IPS-20b (cell line): Measurements from ENCODE around the gene MARK2.

Source experiments
- H3K27ac ChIP-seq: one replicate; pipeline ENCODE4 v1.5.1; 2013; ENCODE audit warnings: low read length
- H3K27me3 ChIP-seq: 2 replicates; pipeline ENCODE4 v1.6.1; 2013; ENCODE audit warnings: mild to moderate bottlenecking, low read length, inconsistent platforms; ENCODE audit not compliant: insufficient read depth
- H3K36me3 ChIP-seq: 2 replicates; pipeline ENCODE4 v1.6.1; 2013; ENCODE audit warnings: low read depth, mild to moderate bottlenecking, inconsistent platforms, low read length, moderate library complexity; ENCODE audit not compliant: insufficient read depth
- H3K4me1 ChIP-seq: 2 replicates; pipeline ENCODE4 v1.6.1; 2013; ENCODE audit warnings: mild to moderate bottlenecking, control low read depth, inconsistent platforms, low read length, moderate library complexity; ENCODE audit not compliant: insufficient read depth
- H3K4me3 ChIP-seq: 2 replicates; pipeline ENCODE4 v1.5.1; 2013; ENCODE audit warnings: mild to moderate bottlenecking, low read length, inconsistent platforms
- H3K9ac ChIP-seq: 2 replicates; pipeline ENCODE4 v1.6.1; 2013; ENCODE audit warnings: low read depth, mild to moderate bottlenecking, inconsistent platforms, low read length, moderate library complexity
- H3K9me3 ChIP-seq: 2 replicates; pipeline ENCODE4 v1.6.1; 2013; ENCODE audit warnings: mild to moderate bottlenecking, low read depth, low read length, inconsistent platforms; ENCODE audit not compliant: insufficient read depth

The MARK2 gene

GRCh38 chr11:63888170-63889086, 49.5 kb downstream of the MARK2 start:
- H3K9ac ChIP-seq, result peak overlapping the region; percentile 79
- no peaks in the 10 kb centered on the region for H3K27me3 ChIP-seq
- H3K9me3 ChIP-seq, result no peaks in the 10 kb centered on the region
- H3K4me3 ChIP-seq, result peak overlapping the region; percentile 55
- H3K36me3 ChIP-seq, result peaks cover 10% of the 10 kb centered on the region; the same call in 1 of the 2 replicates
- peaks cover 28% of the 10 kb centered on the region for H3K4me1 ChIP-seq
- peak overlapping the region; percentile 83 for H3K27ac ChIP-seq

DNA sequence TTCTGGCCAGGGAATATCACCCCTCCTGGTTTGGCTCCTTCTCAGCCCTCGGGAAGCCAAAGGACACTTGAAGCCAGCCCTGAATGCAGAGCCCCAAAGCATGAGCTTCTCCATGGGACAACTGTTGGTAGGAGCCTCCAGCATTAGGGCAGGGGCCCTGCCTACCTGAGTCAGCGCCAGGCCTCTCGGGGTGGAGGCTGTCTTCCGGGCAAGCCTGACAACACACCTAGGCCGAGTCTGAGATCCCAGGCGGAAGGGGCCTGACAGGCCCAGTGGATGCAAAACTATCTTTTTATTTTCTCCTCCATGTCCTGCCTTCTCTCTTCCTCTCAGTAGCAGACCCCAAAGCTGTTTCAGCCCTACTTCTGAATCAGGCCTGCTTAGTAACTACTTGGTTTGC, 50.4 kb downstream of the MARK2 start:
- Histone ChIP-seq H3K27me3 (no peaks in the 10 kb centered on the region), H3K27ac (peak overlapping the region; percentile 83), H3K4me3 (no peak overlapping the region), H3K9me3 (no peaks in the 10 kb centered on the region), H3K4me1 (peaks cover 25% of the 10 kb centered on the region), H3K36me3 (peaks cover 13% of the 10 kb centered on the region; the same call in 1 of the 2 replicates), H3K9ac (peak overlapping the region; percentile 79; the same call in 1 of the 2 replicates)

DNA sequence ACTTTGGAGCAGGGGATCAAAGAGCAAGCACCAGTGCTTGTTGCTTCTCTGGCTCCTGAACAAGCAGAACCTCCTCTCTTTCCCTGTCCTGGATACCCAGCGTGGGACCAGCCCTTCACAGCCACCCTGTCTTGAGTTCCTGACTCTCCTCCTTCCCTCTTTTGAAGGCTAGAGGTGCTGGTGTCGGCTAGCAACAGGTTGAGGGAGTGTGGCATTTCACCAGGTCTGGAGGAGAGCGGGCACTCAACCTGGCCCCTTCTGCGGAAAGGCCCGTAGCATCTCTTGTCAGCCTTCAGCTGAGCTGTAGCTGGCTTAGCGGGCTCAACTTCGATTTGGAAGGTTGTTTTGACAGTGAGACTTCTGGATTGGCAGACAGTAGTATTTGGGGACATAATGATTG, 51.5 kb downstream of the MARK2 start:
- Histone ChIP-seq H3K36me3 (peaks cover 19% of the 10 kb centered on the region), H3K9ac (no peak overlapping the region), H3K4me1 (peaks cover 25% of the 10 kb centered on the region), H3K27ac (no peak overlapping the region), H3K9me3 (no peaks in the 10 kb centered on the region), H3K4me3 (no peak overlapping the region), H3K27me3 (no peaks in the 10 kb centered on the region)

- Histone ChIP-seq H3K27me3 (no peaks in the 10 kb centered on the region), H3K9ac (no peak overlapping the region), H3K27ac (no peak overlapping the region), H3K4me3 (no peak overlapping the region), H3K9me3 (no peaks in the 10 kb centered on the region), H3K36me3 (peaks cover 37% of the 10 kb centered on the region), H3K4me1 (peaks cover 22% of the 10 kb centered on the region)
Observed at GRCh38 chr11:63892228-63892627, 53.3 kb downstream of the MARK2 start.

GRCh38 chr11:63893355-63893754, 54.4 kb downstream of the MARK2 start:
- peaks cover 48% of the 10 kb centered on the region for H3K36me3 ChIP-seq

GRCh38 chr11:63896071-63896470, 57.2 kb downstream of the MARK2 start:
- H3K4me1 ChIP-seq, result no peaks in the 10 kb centered on the region
- H3K27me3 ChIP-seq, result no peaks in the 10 kb centered on the region
- H3K9me3 ChIP-seq, result no peaks in the 10 kb centered on the region
- peaks cover 74% of the 10 kb centered on the region for H3K36me3 ChIP-seq
- H3K4me3 ChIP-seq, result no peak overlapping the region
- no peak overlapping the region for H3K9ac ChIP-seq
- H3K27ac ChIP-seq, result no peak overlapping the region

More at GRCh38 chr11:63893355-63893754, 54.4 kb downstream of the MARK2 start:
- H3K27me3 ChIP-seq, result no peaks in the 10 kb centered on the region
- no peak overlapping the region for H3K4me3 ChIP-seq
- H3K4me1 ChIP-seq, result peaks cover 10% of the 10 kb centered on the region
- no peak overlapping the region for H3K27ac ChIP-seq
- no peak overlapping the region for H3K9ac ChIP-seq
- no peaks in the 10 kb centered on the region for H3K9me3 ChIP-seq

DNA sequence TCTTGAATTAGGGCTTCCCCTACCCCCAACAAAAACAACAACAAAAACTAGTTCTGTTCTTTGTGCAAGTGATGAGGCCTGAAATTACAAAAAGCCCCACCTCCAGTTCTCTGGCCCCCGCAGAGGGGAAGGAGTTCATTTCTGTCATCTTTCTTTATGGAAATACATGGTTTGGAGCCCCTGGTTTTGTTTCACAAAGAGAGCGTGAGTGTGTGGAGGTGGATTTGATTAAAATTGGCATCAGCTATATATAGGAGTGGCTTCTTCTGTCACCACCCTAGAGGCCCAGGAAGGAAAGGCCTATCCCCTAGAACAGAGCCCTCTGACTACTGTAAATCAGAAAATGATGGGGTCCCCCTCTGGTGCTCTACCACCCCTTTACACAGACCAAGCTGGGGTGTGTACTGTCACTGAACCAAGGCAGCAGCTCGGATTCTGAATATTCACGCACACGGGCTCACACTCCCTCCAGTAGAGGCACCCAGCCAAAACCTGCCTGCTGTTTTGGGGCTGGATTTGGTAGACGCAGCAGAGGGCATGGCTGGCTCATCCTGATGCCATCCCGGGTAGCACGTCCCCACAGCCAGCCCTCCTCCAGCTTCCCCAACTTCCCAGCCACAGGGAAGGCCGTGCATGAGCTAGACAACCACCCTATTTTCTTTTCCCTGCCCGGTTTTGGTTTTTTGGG, 58.7 kb downstream of the MARK2 start:
- H3K9ac ChIP-seq, result no peak overlapping the region

DNA sequence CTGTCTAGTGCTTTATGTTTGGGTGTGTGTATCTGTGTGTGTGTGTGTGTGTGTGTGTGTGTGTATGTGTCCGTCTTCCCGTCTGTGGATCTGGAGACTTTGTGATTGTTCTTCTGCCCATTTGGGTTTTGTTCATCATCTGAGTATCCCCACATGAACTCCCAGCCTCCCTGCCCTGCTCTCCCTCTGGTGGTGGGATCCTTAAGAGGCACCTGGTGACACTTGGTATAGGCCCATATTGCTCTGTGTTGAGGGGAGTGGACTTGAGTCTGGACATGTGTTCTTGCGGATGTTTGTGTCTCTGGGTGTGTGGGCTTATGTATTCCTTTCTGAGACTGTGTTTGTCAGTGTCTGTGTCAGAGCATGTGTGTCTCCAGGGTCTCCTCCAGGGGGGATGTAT, 62.8 kb downstream of the MARK2 start:
- no peak overlapping the region for H3K9ac ChIP-seq
- H3K9me3 ChIP-seq, result no peaks in the 10 kb centered on the region
- no peak overlapping the region for H3K4me3 ChIP-seq
- no peaks in the 10 kb centered on the region for H3K27me3 ChIP-seq
- H3K27ac ChIP-seq, result no peak overlapping the region
- H3K4me1 ChIP-seq, result no peaks in the 10 kb centered on the region; the same call in 1 of the 2 replicates
- peaks cover 88% of the 10 kb centered on the region for H3K36me3 ChIP-seq

More for the DNA sequence above, 58.7 kb downstream of the MARK2 start:
- H3K27ac ChIP-seq, result no peak overlapping the region
- H3K4me1 ChIP-seq, result no peaks in the 10 kb centered on the region
- no peak overlapping the region for H3K4me3 ChIP-seq
- H3K36me3 ChIP-seq, result peaks cover 82% of the 10 kb centered on the region
- H3K9me3 ChIP-seq, result no peaks in the 10 kb centered on the region
- no peaks in the 10 kb centered on the region for H3K27me3 ChIP-seq

- peaks cover 80% of the 10 kb centered on the region for H3K36me3 ChIP-seq
Observed at GRCh38 chr11:63903884-63904283, 65.0 kb downstream of the MARK2 start.

DNA sequence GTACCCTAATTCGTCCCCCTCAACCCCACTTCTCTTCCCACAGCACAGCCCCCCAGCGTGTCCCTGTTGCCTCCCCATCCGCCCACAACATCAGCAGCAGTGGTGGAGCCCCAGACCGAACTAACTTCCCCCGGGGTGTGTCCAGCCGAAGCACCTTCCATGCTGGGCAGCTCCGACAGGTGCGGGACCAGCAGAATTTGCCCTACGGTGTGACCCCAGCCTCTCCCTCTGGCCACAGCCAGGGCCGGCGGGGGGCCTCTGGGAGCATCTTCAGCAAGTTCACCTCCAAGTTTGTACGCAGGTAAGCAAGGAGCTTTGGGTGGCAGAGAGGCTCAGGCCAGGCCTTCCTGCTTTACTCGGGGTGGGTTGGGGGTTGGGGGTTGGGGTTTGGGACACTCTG, 65.8 kb downstream of the MARK2 start:
- peaks cover 19% of the 10 kb centered on the region; the same call in 1 of the 2 replicates for H3K4me1 ChIP-seq
- no peak overlapping the region for H3K27ac ChIP-seq
- no peaks in the 10 kb centered on the region for H3K27me3 ChIP-seq
- H3K4me3 ChIP-seq, result no peak overlapping the region
- H3K9ac ChIP-seq, result no peak overlapping the region
- peaks cover 76% of the 10 kb centered on the region for H3K36me3 ChIP-seq
- H3K9me3 ChIP-seq, result no peaks in the 10 kb centered on the region

More at GRCh38 chr11:63903884-63904283, 65.0 kb downstream of the MARK2 start:
- Histone ChIP-seq H3K4me3 (no peak overlapping the region), H3K27ac (no peak overlapping the region), H3K9me3 (no peaks in the 10 kb centered on the region), H3K9ac (no peak overlapping the region), H3K27me3 (no peaks in the 10 kb centered on the region), H3K4me1 (peaks cover 12% of the 10 kb centered on the region; the same call in 1 of the 2 replicates)

DNA sequence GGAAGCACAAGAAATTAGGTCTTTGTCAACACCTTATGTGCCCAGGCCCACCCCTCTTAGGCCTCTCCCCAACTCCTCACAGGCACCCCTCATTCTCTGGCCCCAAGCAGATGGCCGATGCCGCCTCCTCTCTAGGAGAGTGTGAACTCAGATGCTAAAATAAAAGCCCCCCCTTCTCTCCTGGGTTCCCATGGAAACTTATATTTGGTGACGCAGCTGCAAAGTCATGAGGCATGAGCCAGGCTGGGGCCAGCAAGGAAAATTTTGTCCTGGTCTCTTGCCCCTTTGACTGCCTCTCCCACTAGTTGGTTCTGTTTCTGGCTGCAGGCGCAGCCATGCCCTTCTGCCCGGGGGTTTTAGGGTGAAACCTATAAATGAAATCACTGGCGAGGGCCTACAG, 66.3 kb downstream of the MARK2 start:
- H3K27ac ChIP-seq, result no peak overlapping the region
- no peaks in the 10 kb centered on the region for H3K9me3 ChIP-seq
- H3K27me3 ChIP-seq, result no peaks in the 10 kb centered on the region
- no peak overlapping the region for H3K9ac ChIP-seq
- H3K4me1 ChIP-seq, result peaks cover 23% of the 10 kb centered on the region; the same call in 1 of the 2 replicates
- no peak overlapping the region for H3K4me3 ChIP-seq
- peaks cover 72% of the 10 kb centered on the region for H3K36me3 ChIP-seq
